PC-3 (cell line): Measurements from ENCODE around the gene TBC1D3I. TPM values are rescaled to one million over a fixed set of nuclear protein-coding genes. Genes with fewer than 3 reads are reported as not detected.

Source experiments
- ATAC-seq: fragments of 200-7000 bp; cut with Tn5 transposase; 2 replicates; pipeline ENCODE4 v1.9.1; 2020; ENCODE audit warnings: mild to moderate bottlenecking, moderate library complexity
- BruUV-seq: library from RNA; stranded (reverse); fragments of 400-500 nt; replicated peaks from 2 replicates; lab custom pipeline; 2021; lab: Mats Ljungman, UMichigan
- CTCF ChIA-PET: fragments of 300-600 bp; sonication (Branson Sonifier 250); formaldehyde crosslinking; loops from one replicate; lab custom pipeline; 2022; ENCODE audit warnings: antibody characterized with exemption; lab: Charles Lee
- POLR2A ChIA-PET: fragments of 300-600 bp; sonication (Branson Sonifier 250); formaldehyde crosslinking; loops from one replicate; lab custom pipeline; 2022; ENCODE audit warnings: antibody characterized with exemption; ENCODE audit not compliant: unreplicated experiment; lab: Charles Lee
- DNase-seq: peaks from one replicate; pipeline ENCODE4 v3.0.0-alpha.2; 2015
- H2AFZ ChIP-seq: fragments of 300-600 bp; sonication (generic); 2 replicates; pipeline ENCODE4 v1.6.0; 2016; ENCODE audit warnings: antibody characterized with exemption, low read length
- H3F3A ChIP-seq: fragments of 300-600 bp; sonication (generic); one replicate; pipeline ENCODE4 v1.6.0; 2017; ENCODE audit warnings: antibody characterized with exemption, low read length, control low read depth, mild to moderate bottlenecking; ENCODE audit not compliant: unreplicated experiment
- H3K27ac ChIP-seq: fragments of 300-600 bp; sonication (generic); 2 replicates; pipeline ENCODE4 v1.5.1; 2016; ENCODE audit warnings: mild to moderate bottlenecking, low read length
- H3K27me3 ChIP-seq: fragments of 300-600 bp; sonication (generic); 2 replicates; pipeline ENCODE4 v1.6.1; 2016; ENCODE audit warnings: low read length, mixed read lengths
- H3K36me3 ChIP-seq: fragments of 300-600 bp; sonication (generic); 2 replicates; pipeline ENCODE4 v1.6.1; 2016; ENCODE audit warnings: low read depth, mixed run types, low read length, mixed read lengths
- H3K4me1 ChIP-seq: fragments of 300-600 bp; sonication (generic); 2 replicates; pipeline ENCODE4 v1.5.1; 2016; ENCODE audit warnings: low read length; ENCODE audit not compliant: insufficient read depth
- H3K4me2 ChIP-seq: fragments of 300-600 bp; sonication (generic); 2 replicates; pipeline ENCODE4 v1.6.0; 2016; ENCODE audit warnings: low read length
- H3K4me3 ChIP-seq: fragments of 300-600 bp; sonication (generic); 2 replicates; pipeline ENCODE4 v1.5.1; 2016; ENCODE audit warnings: mild to moderate bottlenecking, low read length, mixed read lengths
- H3K79me2 ChIP-seq: fragments of 300-600 bp; sonication (generic); 2 replicates; pipeline ENCODE4 v1.6.1; 2017; ENCODE audit warnings: low read length, mixed read lengths
- H3K9ac ChIP-seq: fragments of 300-600 bp; sonication (generic); 2 replicates; pipeline ENCODE4 v1.6.0; 2016; ENCODE audit warnings: mild to moderate bottlenecking, low read length
- H3K9me2 ChIP-seq: fragments of 300-600 bp; sonication (generic); replicated peaks from 2 replicates; pipeline ENCODE4 v1.6.1; 2016; ENCODE audit warnings: mixed run types, low read length, mixed read lengths
- H3K9me3 ChIP-seq: fragments of 300-600 bp; sonication (generic); 2 replicates; pipeline ENCODE4 v1.6.1; 2016; ENCODE audit warnings: low read length, mixed read lengths
- H4K20me1 ChIP-seq: fragments of 300-600 bp; sonication (generic); 2 replicates; pipeline ENCODE4 v1.6.1; 2016; ENCODE audit warnings: low read length, mixed read lengths
- CTCF ChIP-seq: fragments of 300-600 bp; sonication (generic); conservative IDR thresholded peaks from 2 replicates; pipeline ENCODE4 v1.5.1; 2017; ENCODE audit warnings: antibody characterized with exemption, low read depth, mild to moderate bottlenecking, low read length
- EZH2 ChIP-seq: fragments of 300-600 bp; sonication (generic); IDR thresholded peaks from one replicate; pipeline ENCODE4 v1.6.1; 2017; ENCODE audit warnings: antibody characterized with exemption, mild to moderate bottlenecking, low read length; ENCODE audit not compliant: unreplicated experiment
- EZH2phosphoT487 ChIP-seq: fragments of 300-600 bp; sonication (generic); IDR thresholded peaks from 2 replicates; pipeline ENCODE4 v1.6.1; 2018; ENCODE audit warnings: mild to moderate bottlenecking, antibody characterized with exemption, low read length, borderline replicate concordance
- intact Hi-C: fragments of 100-400 bp; cut with micrococcal nuclease; formaldehyde crosslinking; loops from 2 replicates; pipeline ENCODE4 v1.9.0; 2023
- total RNA-seq: library from RNA; depleted of rRNA; stranded (reverse); fragments of >200 nt; gene quantifications from 2 replicates; pipeline ENCODE4 v1.2.3, GENCODE V29; 2014

Gene TBC1D3I
- total RNA-seq, 1 experiment from 2014 or later: 0.07 TPM

GRCh38 chr17:36214918-36215317, 49.5 kb downstream of the TBC1D3I start:
- H3K4me3 ChIP-seq: no peak overlapping the region
- CTCF ChIA-PET: no interaction called here
- no peaks in the 10 kb centered on the region for H3K36me3 ChIP-seq
- no peak for DNase-seq
- H4K20me1 ChIP-seq: no peaks in the 10 kb centered on the region
- no peak for ATAC-seq
- H3F3A ChIP-seq: no peaks in the 10 kb centered on the region
- TF ChIP-seq CTCF: no peak
- TF ChIP-seq EZH2: no peak
- no peak for TF ChIP-seq EZH2phosphoT487
- H3K79me2 ChIP-seq: no peaks in the 10 kb centered on the region
- no peaks in the 10 kb centered on the region for H3K4me1 ChIP-seq
- H3K4me2 ChIP-seq: no peak overlapping the region
- BruUV-seq: no TSS peak
- H3K9me3 ChIP-seq: no peaks in the 10 kb centered on the region
- H3K9ac ChIP-seq: no peak overlapping the region
- POLR2A ChIA-PET: no interaction called here
- H3K27ac ChIP-seq: no peak overlapping the region
- no peaks in the 10 kb centered on the region for H3K9me2 ChIP-seq
- intact Hi-C loops: no loop called here
- H3K27me3 ChIP-seq: peaks cover 4% of the 10 kb centered on the region; the same call in 1 of the 2 replicates
- no peak overlapping the region for H2AFZ ChIP-seq

GRCh38 chr17:36213695-36214094, 50.7 kb downstream of the TBC1D3I start:
- TF ChIP-seq EZH2 (no peak), CTCF (no peak), EZH2phosphoT487 (no peak)
- no peak overlapping the region for H3K4me3 ChIP-seq
- no peak overlapping the region for H2AFZ ChIP-seq
- DNase-seq (no peak), ATAC-seq (no peak)
- no TSS peak for BruUV-seq
- no peak overlapping the region for H3K9ac ChIP-seq
- ChIA-PET CTCF (no interaction called here), POLR2A (no interaction called here)
- intact Hi-C loops: no loop called here
- peaks cover 4% of the 10 kb centered on the region; the same call in 1 of the 2 replicates for H3K27me3 ChIP-seq
- no peaks in the 10 kb centered on the region for H3K36me3 ChIP-seq
- H3K27ac ChIP-seq: no peak overlapping the region
- H3K79me2 ChIP-seq: no peaks in the 10 kb centered on the region
- H3K9me2 ChIP-seq: no peaks in the 10 kb centered on the region
- H3F3A ChIP-seq: no peaks in the 10 kb centered on the region
- H3K4me2 ChIP-seq: no peak overlapping the region
- H4K20me1 ChIP-seq: no peaks in the 10 kb centered on the region
- H3K9me3 ChIP-seq: no peaks in the 10 kb centered on the region
- H3K4me1 ChIP-seq: no peaks in the 10 kb centered on the region

- intact Hi-C loops: no loop called here
- Histone ChIP-seq H3K4me3 (no peak overlapping the region), H2AFZ (no peak overlapping the region), H4K20me1 (no peaks in the 10 kb centered on the region), H3K9me2 (no peaks in the 10 kb centered on the region), H3K27me3 (peaks cover 4% of the 10 kb centered on the region; the same call in 1 of the 2 replicates), H3K9ac (no peak overlapping the region), H3K36me3 (no peaks in the 10 kb centered on the region), H3K9me3 (no peaks in the 10 kb centered on the region), H3K27ac (no peak overlapping the region), H3K4me2 (no peak overlapping the region), H3F3A (no peaks in the 10 kb centered on the region), H3K79me2 (no peaks in the 10 kb centered on the region), H3K4me1 (no peaks in the 10 kb centered on the region)
- TF ChIP-seq CTCF: no peak
- no peak for TF ChIP-seq EZH2phosphoT487
- TF ChIP-seq EZH2: no peak
- ATAC-seq: no peak
- ChIA-PET CTCF (no interaction called here), POLR2A (no interaction called here)
- no TSS peak for BruUV-seq
- DNase-seq: no peak
Measured at GRCh38 chr17:36212966-36213365, 51.4 kb downstream of the TBC1D3I start.
